NCI-H2196 (cell line): ENCODE data around the gene WFDC1.
A peak's percentile ranks its signal among the peaks of the same experiment; 100 is the strongest.

Experiments used
- DNase-seq: peaks from one replicate; lab custom pipeline; 2025; ENCODE audit not compliant: unreplicated experiment; lab: John Stamatoyannopoulos, UW

Gene WFDC1

DNA sequence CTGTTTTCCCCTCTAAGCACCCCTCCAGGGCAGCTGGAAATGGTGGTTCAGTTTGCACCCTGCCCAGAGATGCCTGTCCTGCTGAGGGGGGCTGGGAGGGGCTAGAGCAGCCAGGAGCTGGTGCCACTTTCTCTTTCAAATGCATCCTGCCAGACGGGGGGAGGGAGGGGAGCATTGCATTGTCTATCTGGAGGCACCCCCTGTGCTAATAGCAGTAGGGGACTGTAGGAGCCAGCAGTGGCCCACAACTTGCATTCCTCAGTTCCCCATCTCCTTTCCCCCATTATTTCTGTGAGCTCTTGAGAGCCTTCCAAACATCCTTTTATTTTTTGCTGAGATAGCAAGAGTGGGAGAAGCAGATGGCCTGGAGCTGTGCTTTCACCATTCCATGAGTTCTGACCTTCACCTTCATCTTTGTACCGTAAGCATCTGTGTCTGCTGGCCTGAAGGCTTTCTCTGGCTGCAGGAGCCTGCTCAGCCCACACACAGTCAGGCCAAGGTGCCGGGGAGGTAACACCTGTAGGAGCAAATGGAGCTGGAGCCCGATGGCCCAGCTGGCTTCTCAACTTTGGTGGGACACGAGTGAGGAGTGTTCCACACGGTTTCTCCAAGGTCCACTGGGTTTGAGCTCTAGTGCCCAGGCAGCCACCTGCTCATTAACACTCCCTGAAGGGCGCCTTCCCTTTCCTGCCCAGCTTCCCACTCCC, 5.2 kb downstream of the WFDC1 start:
- no peak for DNase-seq

DNA sequence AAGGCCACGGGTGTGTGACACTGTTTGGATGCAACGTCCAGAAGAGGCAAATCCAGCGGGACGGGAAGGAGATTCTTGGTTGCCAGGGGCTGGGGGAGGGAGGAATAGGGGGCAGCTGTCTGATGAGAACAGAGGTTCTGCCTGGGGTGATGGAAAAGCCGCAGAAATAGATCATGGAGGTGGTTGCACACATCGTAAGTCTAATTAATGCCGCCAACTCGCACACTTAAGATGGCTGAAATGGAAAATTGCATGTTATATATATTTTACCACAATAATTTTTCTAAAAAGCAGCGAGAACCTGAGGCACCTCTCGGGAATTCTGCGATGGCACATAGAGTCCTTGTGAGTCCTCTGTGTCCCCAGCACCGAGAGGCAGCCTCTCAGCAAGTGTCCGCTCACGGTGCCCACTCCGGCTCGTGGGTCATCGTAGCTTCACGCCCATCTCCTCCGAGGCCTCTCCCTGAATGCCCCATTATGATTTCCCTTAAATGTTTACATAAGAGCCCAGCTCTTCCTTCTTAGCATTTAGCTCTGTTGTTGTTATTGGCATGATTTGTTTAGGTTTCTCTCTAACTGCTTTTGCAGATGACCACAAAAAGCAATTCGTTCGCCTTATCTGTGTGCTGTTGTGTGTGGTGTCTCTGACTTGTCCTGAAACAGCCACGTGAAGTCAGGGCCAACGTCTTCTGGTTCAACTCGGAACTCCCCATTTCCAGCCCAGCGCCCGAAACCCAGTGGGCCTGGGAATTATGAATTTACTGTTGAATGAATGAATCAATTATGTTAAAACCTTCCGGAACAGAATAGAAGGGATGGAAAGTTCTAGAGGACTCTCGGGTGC, 7.7 kb downstream of the WFDC1 start:
- no peak for DNase-seq

DNA sequence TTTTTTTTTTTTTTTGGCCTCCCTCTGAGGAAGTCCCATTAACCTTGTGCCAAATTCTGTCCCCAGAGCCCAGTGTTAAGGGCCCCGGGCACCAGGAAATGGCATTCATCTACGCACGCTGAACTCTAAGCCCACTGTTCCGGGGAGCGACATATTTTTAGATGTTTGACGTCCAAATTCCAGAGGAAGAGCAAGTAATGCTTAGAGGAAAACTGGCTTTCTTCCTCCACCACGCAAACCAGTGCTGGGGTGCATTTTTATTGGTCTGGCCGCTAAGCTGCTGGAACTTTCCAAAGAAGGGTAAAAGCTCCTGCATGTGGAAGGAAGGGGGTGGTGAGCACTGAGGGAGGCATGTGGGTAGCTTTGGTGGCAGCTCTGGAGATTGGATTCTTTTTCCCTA, 8.3 kb downstream of the WFDC1 start:
- no peak for DNase-seq

DNA sequence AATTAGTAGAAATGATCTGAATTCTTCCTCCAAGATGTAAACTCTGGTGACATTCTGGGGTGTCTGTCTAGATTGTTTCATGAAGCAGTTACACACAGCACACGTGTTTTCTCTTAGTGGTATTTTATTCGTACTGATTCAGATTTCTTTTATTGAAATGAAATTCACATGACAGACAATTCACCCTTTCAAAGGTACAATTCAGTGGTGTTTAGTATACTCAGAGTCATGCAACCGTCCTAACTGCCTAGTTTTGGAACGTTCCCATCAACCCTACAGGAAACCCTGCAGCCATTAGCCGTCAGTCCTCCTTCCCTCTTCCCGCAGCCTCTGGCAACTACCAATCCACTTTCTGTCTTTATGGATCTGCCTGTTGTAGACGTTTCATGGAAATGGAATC, 8.8 kb downstream of the WFDC1 start:
- DNase-seq = no peak

DNA sequence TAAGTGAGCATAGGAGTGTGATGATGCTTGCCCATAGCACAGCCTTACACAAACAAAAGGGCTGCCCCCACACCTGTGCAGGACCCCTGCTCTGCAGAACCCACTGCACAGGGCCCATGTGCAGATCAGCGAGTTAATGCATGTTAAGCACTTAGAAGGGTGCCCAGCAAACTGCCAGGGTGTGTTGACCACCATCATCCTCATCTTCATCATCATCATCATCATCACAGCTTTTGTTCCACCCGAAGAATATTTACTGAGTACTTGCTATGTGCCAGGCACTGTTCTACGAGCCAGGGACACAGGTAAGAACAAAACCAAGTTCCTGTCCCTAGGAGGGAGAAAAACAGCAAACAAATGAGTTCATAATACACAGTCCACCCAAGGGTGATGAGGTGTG, 11.9 kb downstream of the WFDC1 start:
- no peak for DNase-seq

DNA sequence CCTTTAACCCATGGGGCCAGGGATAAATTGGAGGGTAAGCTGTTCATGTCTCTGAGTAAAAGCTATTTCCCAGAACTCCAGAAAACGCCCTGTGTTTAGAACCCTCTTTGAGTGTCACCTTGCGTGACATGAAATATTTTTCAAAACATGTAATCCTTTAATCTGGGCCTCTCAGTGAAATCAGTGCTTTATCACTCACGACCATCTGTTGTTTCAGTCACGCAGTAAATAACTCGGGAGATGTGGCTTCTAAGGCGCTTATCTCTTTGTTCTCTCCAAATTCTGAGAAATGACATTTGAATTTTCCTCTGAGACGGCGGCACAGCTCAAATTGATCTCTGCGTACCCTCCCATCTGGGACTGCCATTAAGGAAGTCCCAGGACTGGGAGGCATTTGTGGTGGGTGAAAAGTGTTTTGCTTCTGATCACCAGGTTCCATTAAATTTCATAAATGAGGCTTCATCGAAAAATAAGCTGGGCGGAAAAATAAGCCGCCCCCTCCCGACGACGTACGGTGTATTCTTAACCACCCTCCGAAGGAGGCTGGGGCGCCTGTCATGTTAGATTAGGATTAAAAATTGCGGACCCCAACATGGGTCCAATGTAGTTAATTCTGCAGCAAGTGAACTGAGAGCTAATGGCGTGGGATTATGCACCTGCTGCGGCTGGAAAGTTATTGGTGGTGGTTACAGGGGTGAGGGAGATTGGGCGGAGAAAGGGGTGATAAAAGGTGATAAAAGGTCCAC, 12.7 kb downstream of the WFDC1 start:
- DNase-seq = no peak

DNA sequence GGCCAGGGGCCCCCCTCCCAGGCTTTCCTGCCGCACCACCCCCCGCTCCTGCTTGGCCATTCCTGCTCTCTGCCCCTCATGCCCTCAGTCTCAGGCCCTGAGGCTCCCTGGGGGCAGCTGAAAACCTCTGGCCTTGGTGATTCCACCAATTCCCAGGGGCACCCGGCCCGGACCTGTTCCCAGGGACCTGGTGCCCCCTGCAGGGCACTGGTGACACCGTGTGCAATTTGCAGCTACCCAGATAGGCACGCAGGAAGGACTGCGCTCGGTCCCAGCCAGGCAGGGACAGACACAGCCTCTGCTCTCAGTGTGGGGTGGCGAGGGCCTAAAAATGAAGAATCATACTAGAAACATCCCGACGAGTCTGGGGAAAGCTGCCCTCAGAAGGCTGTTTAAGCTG, 13.4 kb downstream of the WFDC1 start:
- peak; percentile 1 for DNase-seq

DNA sequence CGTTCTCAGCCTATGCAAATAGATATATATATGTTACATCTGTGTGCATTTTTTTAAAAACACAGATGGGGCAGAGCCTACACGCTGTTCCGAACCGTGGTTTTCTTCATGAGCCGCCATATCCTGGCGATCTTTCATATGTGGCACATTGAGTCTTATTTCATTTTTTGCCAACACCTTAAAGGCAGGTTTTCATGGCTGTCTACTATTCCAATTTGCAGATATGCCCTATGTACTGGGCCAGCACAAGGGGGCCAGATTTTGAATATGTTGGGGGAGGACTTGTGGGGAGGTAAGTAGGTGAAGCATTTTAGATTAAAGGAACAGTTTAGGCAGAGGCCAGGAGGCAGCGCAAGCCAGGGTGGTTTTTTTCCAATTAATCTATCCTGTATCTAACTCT, 16.0 kb downstream of the WFDC1 start:
- DNase-seq = no peak

DNA sequence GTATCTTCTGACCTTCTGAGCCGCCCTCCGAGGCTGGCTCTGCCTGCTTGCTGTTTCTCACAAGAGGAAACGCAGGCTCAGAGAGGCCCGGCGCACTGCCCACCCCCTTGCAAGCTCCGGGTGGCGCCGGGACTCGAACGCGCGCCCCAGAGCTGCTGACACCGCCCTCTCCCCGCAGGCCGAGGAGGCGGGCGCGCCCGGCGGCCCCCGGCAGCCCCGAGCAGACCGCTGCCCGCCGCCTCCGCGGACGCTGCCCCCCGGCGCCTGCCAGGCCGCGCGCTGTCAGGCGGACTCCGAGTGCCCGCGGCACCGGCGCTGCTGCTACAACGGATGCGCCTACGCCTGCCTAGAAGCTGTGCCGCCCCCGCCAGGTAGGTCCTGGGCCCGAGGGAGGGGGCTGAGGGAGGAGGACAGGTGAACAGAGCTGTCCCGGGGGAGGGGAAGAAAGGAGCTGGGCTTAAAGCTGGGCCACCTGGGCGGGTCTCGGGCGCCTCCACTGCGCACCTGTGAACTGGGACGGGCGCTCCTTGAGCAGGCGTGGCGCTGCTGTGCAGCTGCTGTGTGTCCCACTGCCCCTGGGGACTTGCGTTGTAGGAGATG, 18.2 kb downstream of the WFDC1 start:
- no peak for DNase-seq

DNA sequence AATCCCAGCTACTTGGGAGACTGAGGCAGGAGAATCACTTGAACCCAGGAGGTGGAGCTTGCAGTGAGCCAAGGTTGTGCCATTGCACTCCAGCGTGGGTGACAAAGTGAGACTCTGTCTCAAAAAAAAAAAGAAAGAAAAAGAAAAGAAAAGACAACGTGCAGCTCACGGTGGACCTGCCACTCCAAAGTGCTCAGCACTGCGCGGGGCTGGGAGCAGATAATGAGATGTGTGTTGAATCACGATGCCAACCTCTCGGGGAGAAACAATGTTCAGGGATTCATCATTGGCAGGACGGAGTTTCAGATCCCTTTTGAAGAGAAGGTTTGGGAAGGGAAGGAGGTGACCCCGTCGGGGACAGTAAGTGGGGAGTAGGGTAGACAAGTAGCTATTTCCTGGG, 19.2 kb downstream of the WFDC1 start:
- DNase-seq = no peak

DNA sequence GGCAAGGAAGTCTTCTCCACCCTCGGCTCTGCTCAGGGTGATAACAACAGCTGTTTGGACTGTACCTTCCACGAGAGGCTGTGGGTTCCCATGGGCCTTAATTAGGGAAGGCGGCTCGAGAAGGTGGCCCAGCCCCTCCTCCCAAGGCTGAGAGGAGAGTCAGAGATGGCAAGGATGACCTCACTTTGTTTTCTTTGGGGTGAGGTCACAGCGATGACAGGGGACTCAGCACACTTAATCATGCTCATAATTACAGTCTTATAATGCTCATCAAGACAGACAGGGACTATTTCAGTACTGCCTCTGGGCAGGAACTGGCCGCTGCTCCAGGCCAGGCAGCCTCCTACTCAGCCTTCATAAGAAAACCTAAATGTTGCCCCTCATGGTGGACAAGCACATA, 19.7 kb downstream of the WFDC1 start:
- no peak for DNase-seq

DNA sequence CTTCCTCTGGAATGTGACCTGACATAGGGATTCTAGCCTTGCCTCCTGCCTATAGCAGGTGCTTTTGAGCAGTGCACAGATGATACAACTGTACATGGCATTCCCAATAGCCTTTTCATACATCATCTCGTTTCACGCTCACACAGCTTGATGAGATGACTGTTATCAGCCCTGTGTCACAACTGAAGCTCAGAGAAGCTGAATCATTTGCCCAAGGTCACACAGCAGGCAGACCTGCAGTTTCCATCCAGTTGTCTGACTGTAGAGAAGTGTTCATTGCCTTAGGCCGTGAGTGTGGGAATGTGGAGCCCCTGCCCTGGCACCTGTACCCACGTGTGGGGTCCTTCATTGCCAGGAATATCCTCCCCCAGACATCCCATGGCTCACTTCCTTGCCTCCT, 20.1 kb downstream of the WFDC1 start:
- DNase-seq = no peak

DNA sequence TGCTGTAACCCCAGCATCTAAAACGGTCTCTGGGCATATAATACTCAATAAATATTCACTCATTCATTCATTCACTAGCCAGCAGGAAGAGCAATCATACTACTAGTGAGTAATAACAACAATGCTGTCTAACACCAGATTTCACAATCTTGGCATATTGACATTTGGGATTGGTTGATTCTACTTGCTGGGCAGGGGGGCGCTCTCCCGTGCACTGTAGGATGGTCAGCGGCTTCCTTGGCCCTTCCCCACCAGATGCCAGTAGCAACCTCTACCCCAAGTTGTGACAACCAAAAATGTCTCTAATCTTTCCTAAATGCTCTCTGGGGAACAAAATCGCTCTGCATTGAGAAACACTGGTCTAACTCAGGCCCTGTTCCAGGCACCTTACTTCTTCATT, 20.7 kb downstream of the WFDC1 start:
- DNase-seq = no peak

DNA sequence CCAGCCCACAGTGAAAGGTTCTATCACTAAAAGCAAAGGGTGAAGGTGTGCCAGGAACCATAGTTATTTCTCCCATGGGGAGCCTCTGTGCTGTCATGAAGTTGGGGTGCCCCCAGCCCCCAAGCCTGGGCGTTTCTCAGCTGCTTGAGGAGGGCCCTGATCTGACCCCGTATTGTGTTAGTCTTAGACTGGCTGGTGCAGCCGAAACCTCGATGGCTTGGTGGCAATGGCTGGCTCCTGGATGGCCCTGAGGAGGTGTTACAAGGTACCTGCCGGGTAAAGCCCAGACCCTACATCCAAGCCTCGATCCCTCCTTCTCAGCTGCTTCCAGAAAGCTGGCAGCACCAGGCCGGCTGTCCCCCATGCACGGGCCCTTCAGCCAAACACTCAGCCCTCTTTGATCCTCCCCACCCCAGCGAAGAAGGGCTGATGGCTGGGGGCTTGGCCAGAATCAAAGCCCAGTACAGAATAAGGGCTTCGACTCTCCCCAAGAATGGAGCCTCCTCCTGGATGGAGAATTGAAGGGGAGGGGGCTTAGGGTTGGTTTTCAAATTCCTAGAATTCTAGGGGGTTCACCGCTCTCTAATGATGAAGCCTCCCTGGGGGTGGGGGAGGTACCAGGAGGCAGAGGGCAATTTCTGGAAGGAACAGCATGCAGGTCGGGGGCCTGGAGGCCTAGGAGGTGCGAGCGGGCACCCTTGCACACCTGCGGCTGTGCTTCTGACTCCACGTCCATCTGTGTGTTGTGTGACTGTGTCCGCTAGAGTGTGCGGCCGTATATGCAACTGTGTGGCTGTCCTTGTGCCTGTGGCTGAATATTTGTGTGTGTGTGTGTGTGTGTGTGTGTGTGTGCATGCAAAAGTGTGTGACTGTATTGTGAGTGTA, 23.7 kb downstream of the WFDC1 start:
- no peak for DNase-seq

DNA sequence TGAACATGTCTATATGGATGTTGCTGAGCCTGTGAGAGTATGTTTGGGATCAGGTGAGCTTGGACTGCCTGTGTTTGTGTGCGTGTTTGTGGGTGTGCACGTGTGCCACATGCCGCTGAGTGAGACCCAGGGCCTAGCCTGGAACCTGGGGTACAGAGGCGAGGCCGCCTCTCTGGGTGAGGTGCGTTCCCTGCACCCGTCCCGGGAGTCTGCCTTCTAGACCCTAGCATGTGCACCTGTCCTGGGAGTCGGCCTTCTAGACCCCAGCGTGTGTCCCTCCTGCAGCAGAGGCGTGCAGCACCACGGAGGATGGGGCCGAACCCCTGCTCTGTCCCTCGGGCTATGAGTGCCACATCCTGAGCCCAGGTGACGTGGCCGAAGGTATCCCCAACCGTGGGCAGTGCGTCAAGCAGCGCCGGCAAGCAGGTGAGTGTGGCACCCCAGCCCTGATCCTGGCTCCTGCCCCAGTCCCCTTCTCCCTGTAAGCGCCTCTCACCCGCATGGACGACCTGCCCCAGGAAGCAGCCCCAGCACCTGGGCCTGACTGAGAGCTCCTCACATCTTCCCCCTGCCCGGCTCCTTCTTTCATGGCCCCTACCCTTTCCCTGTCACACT, 24.6 kb downstream of the WFDC1 start:
- DNase-seq = no peak

DNA sequence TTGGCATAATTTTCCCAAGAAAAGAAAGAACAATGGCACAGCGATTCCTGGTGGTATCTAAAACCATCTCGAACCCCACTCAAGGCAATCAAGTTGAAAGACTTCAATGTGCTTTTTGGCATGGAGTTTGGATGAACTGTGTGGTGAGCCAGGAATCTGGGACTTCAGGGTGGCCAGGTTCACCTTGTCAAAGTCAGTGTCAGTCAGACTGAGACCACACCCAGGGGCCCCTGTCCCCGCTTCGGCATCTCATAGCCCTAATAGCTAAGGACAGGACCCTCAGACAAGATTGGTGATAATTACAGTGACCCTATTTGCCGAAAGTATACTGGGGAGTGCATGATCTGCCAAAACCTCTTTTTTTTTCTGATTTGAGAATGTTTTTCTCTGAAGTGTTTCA, 25.8 kb downstream of the WFDC1 start:
- no peak for DNase-seq

DNA sequence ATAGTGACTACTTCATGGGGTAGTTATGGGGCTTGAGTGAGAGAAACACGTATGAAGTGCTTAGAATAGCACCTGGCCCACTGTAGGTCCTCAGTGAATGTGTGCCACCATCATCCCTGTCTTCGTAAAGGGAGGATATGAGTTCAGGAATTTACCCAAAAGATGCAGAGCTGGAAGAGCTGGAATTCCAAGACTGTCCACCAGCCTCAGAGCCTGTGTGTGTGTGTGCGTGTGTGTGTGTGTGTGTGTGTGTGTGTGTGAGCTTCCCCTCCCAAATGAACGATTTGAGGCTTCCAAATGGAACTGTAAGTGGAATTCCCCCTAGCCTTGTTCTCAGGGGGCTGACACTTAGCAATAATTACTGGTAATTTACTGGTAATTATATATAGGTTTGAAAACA, 27.3 kb downstream of the WFDC1 start:
- no peak for DNase-seq

DNA sequence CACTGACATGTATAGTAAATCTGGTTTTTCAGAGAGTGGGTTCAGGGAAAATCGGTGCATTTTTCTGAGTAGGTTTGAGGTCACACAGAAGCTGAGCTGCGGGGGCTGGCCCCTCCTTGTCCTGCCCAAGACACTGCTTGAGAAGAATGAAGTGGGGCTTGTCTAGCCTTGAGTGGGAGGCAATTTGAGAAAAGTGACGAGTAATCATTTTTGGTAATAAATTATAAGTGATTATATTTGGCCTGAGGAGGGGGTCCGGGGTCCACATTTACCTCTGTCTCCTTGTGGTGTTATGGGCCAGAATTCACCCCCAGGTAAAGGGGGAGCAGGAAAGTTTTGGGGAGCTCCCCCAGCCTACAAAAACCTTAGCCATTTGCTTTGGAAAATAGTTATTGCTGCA, 28.1 kb downstream of the WFDC1 start:
- no peak for DNase-seq

DNA sequence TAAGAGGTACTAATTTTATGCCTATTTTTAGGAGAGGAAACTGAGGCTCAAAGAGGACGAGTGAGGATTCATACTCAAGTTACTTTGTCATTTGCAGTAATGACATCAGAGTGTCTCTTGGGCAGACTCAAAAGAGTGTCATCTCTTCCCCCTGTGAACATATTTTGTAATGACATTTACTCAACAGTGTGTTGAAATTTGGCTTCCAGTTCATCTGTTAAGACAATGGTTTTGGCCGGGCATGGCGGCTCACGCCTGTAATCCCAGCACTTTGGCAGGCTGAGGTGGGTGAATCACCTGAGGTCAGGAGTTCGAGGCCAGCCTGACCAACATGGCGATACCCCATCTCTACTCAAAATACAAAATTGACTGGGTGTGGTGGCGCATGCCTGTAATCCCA, 28.9 kb downstream of the WFDC1 start:
- DNase-seq = no peak
